HG03045 (cell line): ENCODE results near the gene CORO2A.

ENCODE experiments used
- ATAC-seq: cut with Tn5 transposase; IDR thresholded peaks from one replicate; pipeline ENCODE4 v1.9.1; 2021; ENCODE audit warnings: mild to moderate bottlenecking, moderate library complexity; ENCODE audit not compliant: unreplicated experiment

The CORO2A gene

GRCh38 chr9:98220911-98221310, 28.5 kb upstream of the CORO2A start:
- ATAC-seq: no peak

- ATAC-seq: no peak
These were observed 27.4 kb upstream of the CORO2A start for GRCh38 chr9:98219794-98220370.

GRCh38 chr9:98219364-98219716, 26.9 kb upstream of the CORO2A start:
- ATAC-seq: no peak

- ATAC-seq: no peak
These were observed 26.3 kb upstream of the CORO2A start for GRCh38 chr9:98218562-98219363.

- ATAC-seq: no peak
These were observed 24.8 kb upstream of the CORO2A start for GRCh38 chr9:98217255-98217654.

GRCh38 chr9:98216391-98216790, 24.0 kb upstream of the CORO2A start:
- ATAC-seq: no peak

GRCh38 chr9:98215821-98216220, 23.4 kb upstream of the CORO2A start:
- no peak for ATAC-seq

- no peak for ATAC-seq
These were observed 22.8 kb upstream of the CORO2A start for GRCh38 chr9:98215271-98215670.

- ATAC-seq: no peak
These were observed 22.4 kb upstream of the CORO2A start for GRCh38 chr9:98214811-98215210.

- no peak for ATAC-seq
These were observed 18.8 kb upstream of the CORO2A start for GRCh38 chr9:98211260-98211659.

- no peak for ATAC-seq
These were observed 18.0 kb upstream of the CORO2A start for GRCh38 chr9:98210435-98210834.

GRCh38 chr9:98209530-98209929, 17.1 kb upstream of the CORO2A start:
- no peak for ATAC-seq

GRCh38 chr9:98208635-98209034, 16.2 kb upstream of the CORO2A start:
- no peak for ATAC-seq

GRCh38 chr9:98207606-98208005, 15.2 kb upstream of the CORO2A start:
- no peak for ATAC-seq

- no peak for ATAC-seq
These were observed 14.3 kb upstream of the CORO2A start for GRCh38 chr9:98206754-98207153.

- ATAC-seq: no peak
These were observed 12.3 kb upstream of the CORO2A start for GRCh38 chr9:98204692-98205091.

- ATAC-seq: no peak
These were observed 10.7 kb upstream of the CORO2A start for GRCh38 chr9:98203153-98203552.

GRCh38 chr9:98202252-98202651, 9.8 kb upstream of the CORO2A start:
- no peak for ATAC-seq

GRCh38 chr9:98201749-98202148, 9.3 kb upstream of the CORO2A start:
- no peak for ATAC-seq

GRCh38 chr9:98201102-98201501, 8.7 kb upstream of the CORO2A start:
- ATAC-seq: no peak

- no peak for ATAC-seq
These were observed 7.1 kb upstream of the CORO2A start for GRCh38 chr9:98199388-98200033.

GRCh38 chr9:98195671-98196070, 3.2 kb upstream of the CORO2A start:
- no peak for ATAC-seq
